Spleen (tissue), 7 donors: ENCODE measurements around the gene STAT1.

Experiments
- CTCF ChIP-seq, 11 experiments: fragments of 200-600 bp in 7 of 11; fragments of 450-650 bp in 4 of 11; sonication (generic) in 4 of 11; IDR thresholded peaks in 8 of 11; conservative IDR thresholded peaks in 3 of 11; 1 replicate in 7 of 11; 2 replicates in 4 of 11; pipeline versions ENCODE4 v1.4.0 to v1.8.0; 2016 to 2021; ENCODE audit warnings: antibody characterized with exemption in 11 of 11, inconsistent platforms in 4 of 11, mild to moderate bottlenecking in 1 of 11
- POLR2A ChIP-seq, 3 donors: fragments of 450-650 bp; IDR thresholded peaks; one replicate each; pipeline ENCODE4 v1.5.1; 2017; ENCODE audit warnings: antibody characterized with exemption in 3 of 3, mild to moderate bottlenecking in 1 of 3
- POLR2AphosphoS5 ChIP-seq, 3 donors: sonication (generic); formaldehyde crosslinking; IDR thresholded peaks; one replicate each; pipeline ENCODE4 v1.5.1; 2017; ENCODE audit warnings: antibody characterized with exemption in 3 of 3
- donor health status: DM: no; HTN: no; CAD: no; lungs with moderate emphysema.
- donor health status: DM: no; HTN: no; CAD: no.
- donor health status: DM: no; HTN: no; CAD: no.

- TF ChIP-seq CTCF (IDR thresholded peaks at IDR 0.05 in 8 of 11, conservative IDR thresholded peaks at IDR 0.05 in 3 of 11) (no peak), POLR2AphosphoS5 (IDR thresholded peaks at IDR 0.05) (no peak), POLR2A (IDR thresholded peaks at IDR 0.05) (no peak)
Measured at GRCh38 chr2:191048073-191048472, 34.1 kb upstream of the STAT1 start.
